LNCaP clone FGC (cell line): ENCODE results near the gene PRLHR.

Experiments used
- DNase-seq: peaks from one replicate; pipeline ENCODE4 v3.0.0-alpha.2; 2011; ENCODE audit warnings: low read depth
- H3K4me3 ChIP-seq: 2 replicates; pipeline ENCODE4 v1.5.1; 2011; ENCODE audit warnings: mild to moderate bottlenecking, low read depth, low read length, control low read depth
- TF ChIP-seq, protein P1 (sequence below): IDR thresholded peaks from 2 replicates; pipeline ENCODE4 v1.5.1; 2012; ENCODE audit warnings: mild to moderate bottlenecking; ENCODE audit not compliant: control insufficient read depth, insufficient read depth; ENCODE audit errors: extremely low read depth

PRLHR gene

DNA sequence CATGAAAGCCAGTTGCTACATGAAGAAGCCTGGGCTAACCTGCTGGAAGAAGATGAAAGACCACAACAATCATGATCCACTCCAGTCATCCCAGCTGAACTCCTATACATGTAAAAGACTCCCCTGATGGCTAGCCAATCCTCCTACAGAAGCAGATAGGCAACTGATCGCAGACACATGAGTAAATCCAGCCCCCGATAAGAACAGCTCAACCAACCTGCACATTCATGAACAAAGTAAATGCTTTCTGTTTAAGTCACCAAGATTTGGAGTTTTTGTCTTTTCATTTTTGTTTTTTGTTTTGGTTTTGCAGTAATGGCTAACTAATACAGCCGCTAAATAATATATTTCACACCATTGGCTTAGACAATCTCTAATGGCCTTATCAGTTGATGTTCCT lies 53.7 kb downstream of the PRLHR start:
- no peak overlapping the region for H3K4me3 ChIP-seq
- TF ChIP-seq, protein P1, sequence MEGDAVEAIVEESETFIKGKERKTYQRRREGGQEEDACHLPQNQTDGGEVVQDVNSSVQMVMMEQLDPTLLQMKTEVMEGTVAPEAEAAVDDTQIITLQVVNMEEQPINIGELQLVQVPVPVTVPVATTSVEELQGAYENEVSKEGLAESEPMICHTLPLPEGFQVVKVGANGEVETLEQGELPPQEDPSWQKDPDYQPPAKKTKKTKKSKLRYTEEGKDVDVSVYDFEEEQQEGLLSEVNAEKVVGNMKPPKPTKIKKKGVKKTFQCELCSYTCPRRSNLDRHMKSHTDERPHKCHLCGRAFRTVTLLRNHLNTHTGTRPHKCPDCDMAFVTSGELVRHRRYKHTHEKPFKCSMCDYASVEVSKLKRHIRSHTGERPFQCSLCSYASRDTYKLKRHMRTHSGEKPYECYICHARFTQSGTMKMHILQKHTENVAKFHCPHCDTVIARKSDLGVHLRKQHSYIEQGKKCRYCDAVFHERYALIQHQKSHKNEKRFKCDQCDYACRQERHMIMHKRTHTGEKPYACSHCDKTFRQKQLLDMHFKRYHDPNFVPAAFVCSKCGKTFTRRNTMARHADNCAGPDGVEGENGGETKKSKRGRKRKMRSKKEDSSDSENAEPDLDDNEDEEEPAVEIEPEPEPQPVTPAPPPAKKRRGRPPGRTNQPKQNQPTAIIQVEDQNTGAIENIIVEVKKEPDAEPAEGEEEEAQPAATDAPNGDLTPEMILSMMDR, result no peak
- no peak for DNase-seq
